ENCODE results near the gene DDX1. TPM values are rescaled to one million over a fixed set of nuclear protein-coding genes. Genes with fewer than 3 reads are reported as not detected.

DDX1 gene
- total RNA-seq, 1 experiment from 2014 or later: 115 TPM

- POLR2A ChIA-PET: no interaction called here
These were observed 72.8 kb downstream of the DDX1 start for GRCh38 chr2:15664273-15665066.

GRCh38 chr2:15665067-15665942, 73.6 kb downstream of the DDX1 start:
- peak; percentile 49 for DNase-seq (ENCODE audit: low spot score)
- peak; percentile 93 for ATAC-seq
- ChIA-PET CTCF (interaction anchor here (0.9 to 3.0 kb wide), 5 partner anchors 13 to 86 kb away, joined by 3 to 13 read pairs (median 4); no protein-coding TSS in a partner anchor), POLR2A (no interaction called here)
- Mint-ChIP-seq H3K27me3 (ENCODE audit: low read depth) (no peaks in the 10 kb centered on the region; the same call in 1 of the 2 replicates), H3K4me3 (no peak overlapping the region), H3K27ac (no peak overlapping the region), H3K4me1 (peaks cover 11% of the 10 kb centered on the region), H3K9me3 (peaks cover 8% of the 10 kb centered on the region), H3K36me3 (no peaks in the 10 kb centered on the region)
- TF ChIP-seq ESRRA (CRISPR knock-in tag; IDR thresholded peaks at IDR 0.05; ENCODE audit: borderline replicate concordance) (no peak), ZNF317 (CRISPR knock-in tag; IDR thresholded peaks at IDR 0.05; ENCODE audit: borderline replicate concordance, low read depth) (no peak), MLX (CRISPR knock-in tag; IDR thresholded peaks at IDR 0.05) (no peak), ZNF423 (CRISPR knock-in tag; IDR thresholded peaks at IDR 0.05) (no peak), JUN (CRISPR knock-in tag; IDR thresholded peaks at IDR 0.05) (no peak), GTF2I (CRISPR knock-in tag; conservative IDR thresholded peaks at IDR 0.05) (no peak), E2F5 (CRISPR knock-in tag; IDR thresholded peaks at IDR 0.05) (no peak), ATF2 (CRISPR knock-in tag; IDR thresholded peaks at IDR 0.05; ENCODE audit: borderline replicate concordance, low read depth) (no peak), CBFB (CRISPR knock-in tag; IDR thresholded peaks at IDR 0.05; ENCODE audit: low read depth) (no peak), ZNF396 (CRISPR knock-in tag; IDR thresholded peaks at IDR 0.05; ENCODE audit: borderline replicate concordance) (no peak)
- TF ChIP-seq, protein P1, sequence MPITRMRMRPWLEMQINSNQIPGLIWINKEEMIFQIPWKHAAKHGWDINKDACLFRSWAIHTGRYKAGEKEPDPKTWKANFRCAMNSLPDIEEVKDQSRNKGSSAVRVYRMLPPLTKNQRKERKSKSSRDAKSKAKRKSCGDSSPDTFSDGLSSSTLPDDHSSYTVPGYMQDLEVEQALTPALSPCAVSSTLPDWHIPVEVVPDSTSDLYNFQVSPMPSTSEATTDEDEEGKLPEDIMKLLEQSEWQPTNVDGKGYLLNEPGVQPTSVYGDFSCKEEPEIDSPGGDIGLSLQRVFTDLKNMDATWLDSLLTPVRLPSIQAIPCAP (CRISPR knock-in tag; IDR thresholded peaks at IDR 0.05): no peak
- TF ChIP-seq, protein P2, sequence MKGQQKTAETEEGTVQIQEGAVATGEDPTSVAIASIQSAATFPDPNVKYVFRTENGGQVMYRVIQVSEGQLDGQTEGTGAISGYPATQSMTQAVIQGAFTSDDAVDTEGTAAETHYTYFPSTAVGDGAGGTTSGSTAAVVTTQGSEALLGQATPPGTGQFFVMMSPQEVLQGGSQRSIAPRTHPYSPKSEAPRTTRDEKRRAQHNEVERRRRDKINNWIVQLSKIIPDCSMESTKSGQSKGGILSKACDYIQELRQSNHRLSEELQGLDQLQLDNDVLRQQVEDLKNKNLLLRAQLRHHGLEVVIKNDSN (CRISPR knock-in tag; IDR thresholded peaks at IDR 0.05): no peak

More at GRCh38 chr2:15664273-15665066, 72.8 kb downstream of the DDX1 start:
- CTCF ChIA-PET: interaction anchor here (0.6 to 1.2 kb wide), 2 partner anchors 64 to 87 kb away, joined by 3 to 4 read pairs; no protein-coding TSS in a partner anchor
- Mint-ChIP-seq H3K36me3 (no peaks in the 10 kb centered on the region), H3K27ac (no peak overlapping the region), H3K4me1 (peaks cover 9% of the 10 kb centered on the region), H3K9me3 (peaks cover 7% of the 10 kb centered on the region), H3K27me3 (ENCODE audit: low read depth) (no peaks in the 10 kb centered on the region; the same call in 1 of the 2 replicates), H3K4me3 (no peak overlapping the region)
- ATAC-seq: no peak
- TF ChIP-seq ZNF416 (CRISPR knock-in tag; IDR thresholded peaks at IDR 0.05) (no peak), CDX4 (CRISPR knock-in tag; IDR thresholded peaks at IDR 0.05; ENCODE audit: borderline replicate concordance) (no peak), KAT7 (CRISPR knock-in tag; IDR thresholded peaks at IDR 0.05; ENCODE audit: borderline replicate concordance) (no peak), E2F4 (CRISPR knock-in tag; IDR thresholded peaks at IDR 0.05; ENCODE audit: borderline replicate concordance, low read depth) (no peak)
- no peak for DNase-seq (ENCODE audit: low spot score)

Data from WTC11 (cell line).